Activated CD4-positive, alpha-beta T cell treated with anti-CD3 and anti-CD28 coated beads, Interleukin-2, Interleukin-4, amounts not matched to agents 100 ng/mL and 50 ng/mL, durations not matched to agents 16 hours and 8 hours (primary cell): ENCODE results near the gene IL25.
"Not testable (repeated sequence)": the region's sequence is repeated elsewhere in the genome, so short reads cannot be mapped to it uniquely, and the experiment has no call there.

Experiments
- DNase-seq: peaks from one replicate; pipeline ENCODE4 v3.0.0-alpha.2; 2020; ENCODE audit warnings: low spot score

IL25 gene

DNA sequence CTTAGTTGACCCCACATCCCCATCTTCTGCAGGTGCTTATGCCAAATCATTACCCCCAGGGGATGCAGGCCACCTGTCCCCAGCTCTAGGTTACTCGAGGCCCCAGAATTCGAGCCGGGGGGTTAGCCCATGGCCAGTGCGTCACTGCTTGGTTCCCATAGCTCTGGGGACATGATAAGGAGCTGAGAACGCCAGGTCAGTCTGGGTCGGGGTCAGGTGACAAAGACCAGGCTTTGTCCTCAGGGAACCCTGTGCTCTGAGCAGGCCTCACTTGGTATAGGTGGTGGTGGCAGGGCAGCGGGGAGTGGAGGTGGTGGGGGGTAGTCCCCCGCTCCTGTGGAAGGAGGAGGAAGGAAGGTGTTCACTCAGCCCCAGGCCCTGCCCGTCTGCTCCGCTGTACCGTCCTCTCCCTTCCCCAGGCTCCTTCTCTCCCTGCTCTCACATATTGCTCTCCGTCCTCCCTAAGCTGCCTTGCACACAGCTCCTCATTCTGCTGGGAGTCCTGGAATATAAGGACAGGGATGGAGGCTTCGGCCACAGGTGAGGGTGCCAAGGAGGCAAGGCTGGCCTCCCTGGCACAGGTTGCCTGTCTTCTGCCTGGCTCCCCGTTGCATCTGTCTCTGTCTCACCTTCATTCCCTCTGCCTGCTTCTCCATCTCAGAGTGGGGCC lies 37.5 kb downstream of the IL25 start:
- DNase-seq: no peak

- no peak for DNase-seq
Measured at GRCh38 chr14:23411563-23412525, 39.2 kb downstream of the IL25 start.

- no peak for DNase-seq
Measured at GRCh38 chr14:23413681-23414080, 41.1 kb downstream of the IL25 start.

GRCh38 chr14:23414254-23414653 lies 41.6 kb downstream of the IL25 start:
- no peak for DNase-seq

DNA sequence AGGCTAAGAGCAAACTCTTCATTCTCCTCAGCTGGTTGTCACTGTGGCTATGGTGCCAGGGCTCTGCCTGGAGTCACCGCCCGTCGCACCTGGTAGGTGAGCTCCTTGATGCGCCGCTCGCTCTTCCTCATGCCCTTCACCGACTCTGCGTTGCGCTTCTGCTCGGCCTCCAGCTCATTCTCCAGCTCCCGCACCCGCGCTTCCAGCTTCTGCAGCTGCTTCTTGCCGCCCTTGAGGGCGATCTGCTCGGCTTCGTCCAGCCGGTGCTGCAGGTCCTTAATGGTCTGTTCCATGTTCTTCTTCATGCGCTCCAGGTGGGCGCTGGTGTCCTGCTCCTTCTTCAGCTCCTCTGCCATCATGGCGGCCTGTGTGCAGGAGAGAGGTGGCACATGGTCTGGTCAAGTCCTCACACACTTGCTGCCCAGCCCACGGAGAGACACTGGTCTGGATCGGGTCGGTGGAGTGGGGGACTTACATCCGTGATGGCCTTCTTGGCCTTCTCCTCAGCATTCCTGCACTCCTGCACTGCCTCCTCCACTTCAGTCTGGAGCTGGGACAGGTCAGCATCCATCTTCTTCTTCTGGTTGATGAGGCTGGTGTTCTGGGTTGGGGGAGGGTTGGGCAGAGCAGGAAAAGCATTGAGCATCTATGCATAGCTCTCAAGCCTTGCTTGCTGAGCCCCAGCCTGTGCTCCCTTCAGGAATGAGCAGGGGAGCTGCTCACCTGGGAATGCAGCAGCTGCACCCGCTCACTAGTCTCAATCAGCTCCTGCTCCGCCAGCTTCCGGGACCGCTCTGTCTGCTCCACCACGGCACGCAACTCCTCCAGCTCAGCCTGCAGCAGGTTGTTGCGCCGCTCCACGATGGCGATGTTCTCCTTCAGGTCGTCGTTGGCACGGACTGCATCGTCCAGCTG lies 42.6 kb downstream of the IL25 start:
- DNase-seq: no peak

DNA sequence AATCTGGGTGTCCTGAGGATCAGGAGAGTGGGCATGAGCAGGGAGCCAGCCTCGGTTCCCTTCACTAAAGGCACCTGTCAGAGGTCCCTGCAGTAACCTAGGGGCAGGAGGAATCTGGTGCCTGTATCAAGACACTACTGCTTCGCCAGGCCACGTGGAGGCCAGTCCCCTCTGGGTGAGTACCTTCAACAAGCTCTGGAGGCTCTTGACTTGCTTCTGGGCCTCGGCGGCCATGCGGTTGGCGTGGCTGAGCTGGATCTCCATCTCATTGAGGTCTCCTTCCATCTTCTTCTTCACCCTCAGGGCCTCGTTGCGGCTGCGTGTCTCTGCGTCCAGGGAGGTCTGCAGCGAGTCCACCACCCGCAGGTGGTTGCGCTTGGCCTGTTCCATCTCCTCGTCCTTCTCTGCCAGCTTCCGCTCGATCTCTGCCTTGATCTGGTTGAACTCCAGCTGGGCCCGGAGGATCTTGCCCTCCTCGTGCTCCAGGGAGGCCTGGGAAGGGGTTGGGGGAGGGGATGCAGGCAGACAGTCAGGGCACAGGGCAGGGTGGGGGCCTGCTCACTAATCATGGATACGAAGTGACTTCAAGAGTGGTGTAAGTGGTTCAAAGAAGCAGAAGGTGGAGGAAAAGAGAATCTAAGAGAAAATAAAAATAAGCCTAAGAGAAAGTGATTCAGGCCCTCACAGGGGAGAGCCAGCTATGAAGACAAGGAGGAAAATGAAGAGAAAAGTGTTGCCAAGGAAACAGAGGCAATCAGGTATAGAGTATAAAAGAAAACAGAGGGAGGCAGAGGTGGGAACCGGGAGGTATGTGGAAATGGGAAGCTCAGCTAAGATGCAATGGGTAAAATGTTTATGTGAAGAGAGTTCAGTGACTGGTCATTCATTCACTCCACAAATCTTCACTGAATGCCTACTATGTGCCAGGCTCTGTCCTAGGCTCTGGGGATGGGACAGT lies 43.5 kb downstream of the IL25 start:
- no peak for DNase-seq

GRCh38 chr14:23416801-23417200 lies 44.2 kb downstream of the IL25 start:
- DNase-seq: no peak

DNA sequence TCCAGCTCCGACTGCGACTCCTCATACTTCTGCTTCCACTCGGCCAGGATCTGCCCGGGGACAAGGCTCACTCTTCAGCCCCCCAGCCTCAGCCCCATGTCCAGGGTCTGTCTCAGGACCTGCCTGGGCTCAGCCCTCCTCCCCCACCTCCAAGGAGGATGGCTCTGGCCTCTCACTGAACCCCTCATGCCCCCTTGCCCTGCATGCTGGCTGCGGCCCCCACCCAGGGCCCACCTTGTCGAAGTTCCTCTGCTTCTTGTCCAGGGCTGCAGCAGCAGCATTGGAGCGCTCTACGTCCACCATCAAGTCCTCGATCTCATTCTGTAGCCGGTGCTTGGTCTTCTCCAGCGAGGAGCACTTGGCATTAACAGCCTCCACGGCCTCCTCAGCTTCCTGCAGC lies 44.7 kb downstream of the IL25 start:
- DNase-seq: not testable (repeated sequence)

DNA sequence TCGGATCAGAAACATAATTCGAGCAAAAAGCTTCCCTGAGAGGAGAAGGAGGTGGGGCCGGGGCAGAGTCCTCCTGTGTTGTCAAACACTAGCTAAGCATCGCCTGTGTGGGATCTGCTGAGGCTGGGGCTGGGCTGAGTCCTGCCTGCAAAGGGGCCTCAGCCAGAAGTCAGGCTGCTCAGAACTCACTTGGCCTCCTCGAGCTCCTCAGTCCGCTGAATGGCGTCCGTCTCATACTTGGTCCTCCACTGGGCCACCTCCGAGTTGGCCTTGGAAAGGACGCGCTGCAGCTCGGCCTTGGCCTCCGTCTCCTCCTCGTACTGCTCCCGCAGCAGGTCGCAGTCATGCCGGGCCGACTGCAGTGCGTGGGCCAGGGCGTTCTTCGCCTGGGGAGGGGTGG lies 45.4 kb downstream of the IL25 start:
- DNase-seq: no peak

- DNase-seq: not testable (repeated sequence)
Measured at GRCh38 chr14:23419646-23420045, 47.0 kb downstream of the IL25 start.

- DNase-seq: peak; percentile 55
Measured at GRCh38 chr14:23421594-23421993, 49.0 kb downstream of the IL25 start.

DNA sequence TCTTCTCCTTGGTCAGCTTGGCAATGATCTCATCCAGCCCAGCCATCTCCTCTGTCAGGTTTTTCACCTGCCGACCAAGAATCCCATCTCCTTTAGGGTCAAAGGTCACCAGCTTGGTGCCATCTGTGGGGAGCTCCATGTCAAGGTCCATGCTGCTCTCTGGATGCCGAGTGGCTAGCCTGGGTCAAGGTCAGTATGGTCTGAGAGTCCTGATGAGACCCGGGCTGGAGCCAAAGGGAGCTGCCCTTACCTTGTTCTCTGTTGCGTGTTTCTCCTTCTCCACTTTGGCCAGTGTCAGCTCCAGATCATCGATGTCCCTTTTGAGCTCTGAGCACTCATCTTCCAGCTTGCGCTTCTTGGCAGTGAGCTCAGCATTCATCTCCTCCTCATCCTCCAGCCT lies 51.0 kb downstream of the IL25 start:
- no peak for DNase-seq

DNA sequence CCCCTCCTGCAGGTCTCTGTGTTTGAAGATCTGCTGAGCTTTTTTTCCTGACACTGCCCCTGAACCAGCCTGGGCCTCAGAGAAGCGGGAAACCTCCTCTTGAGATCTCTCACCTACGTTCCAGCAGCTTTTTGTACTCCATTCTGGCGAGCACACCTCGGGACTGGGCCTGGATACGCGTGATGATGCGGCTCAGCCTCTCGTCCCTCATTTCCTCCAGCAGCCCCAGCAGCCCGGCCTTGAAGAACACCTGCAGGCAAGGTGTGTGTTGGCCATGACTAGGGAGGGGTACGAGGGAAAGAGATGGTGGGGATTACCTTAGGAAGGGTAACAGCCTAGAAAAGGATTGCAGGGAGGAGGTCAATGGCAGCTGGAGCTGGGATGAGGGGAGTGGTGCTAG lies 52.6 kb downstream of the IL25 start:
- no peak for DNase-seq

DNA sequence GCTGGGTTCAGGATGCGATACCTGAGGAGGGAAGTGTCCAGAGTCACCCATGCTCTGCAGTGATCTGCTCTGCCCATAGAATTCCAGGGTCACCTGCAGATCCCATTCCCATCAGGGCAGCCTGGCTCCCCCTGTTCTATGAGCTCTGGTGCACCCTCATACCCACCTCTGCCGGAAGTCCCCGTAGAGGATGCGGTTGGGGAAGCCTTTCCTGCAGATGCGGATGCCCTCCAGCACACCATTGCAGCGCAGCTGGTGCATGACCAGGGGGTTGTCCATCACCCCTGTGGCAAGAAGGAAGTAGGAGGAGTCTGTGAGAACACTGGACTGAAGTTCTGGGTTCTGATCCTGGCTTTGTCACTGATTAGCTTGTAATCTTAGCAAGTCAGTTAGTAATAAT lies 53.2 kb downstream of the IL25 start:
- DNase-seq: not testable (repeated sequence)
